DND-41 (cell line): ENCODE data around the gene FAU.

Source experiments
- ATAC-seq: fragments of 200-7000 bp; cut with Tn5 transposase; 3 replicates; pipeline ENCODE4 v1.9.1; 2021; ENCODE audit warnings: low read depth; ENCODE audit not compliant: insufficient read depth
- DNase-seq: peaks from one replicate; pipeline ENCODE4 v3.0.0-alpha.2; 2020
- H2AFZ ChIP-seq: 2 replicates; pipeline ENCODE4 v1.6.0; 2012; ENCODE audit warnings: low read depth, low read length
- H3K27ac ChIP-seq: 2 replicates; pipeline ENCODE4 v1.5.1; 2012; ENCODE audit warnings: low read length, inconsistent platforms
- H3K27me3 ChIP-seq: fragments of 200-600 bp; sonication (generic); 2 replicates; pipeline ENCODE4 v1.6.0; 2012; ENCODE audit warnings: low read length, mild to moderate bottlenecking, inconsistent platforms; ENCODE audit not compliant: insufficient read depth, poor library complexity
- H3K36me3 ChIP-seq: 2 replicates; pipeline ENCODE4 v1.5.1; 2012; ENCODE audit warnings: low read length, inconsistent platforms; ENCODE audit not compliant: insufficient read depth
- H3K4me1 ChIP-seq: 2 replicates; pipeline ENCODE4 v1.5.1; 2012; ENCODE audit warnings: mild to moderate bottlenecking, low read length; ENCODE audit not compliant: insufficient read depth
- H3K4me2 ChIP-seq: 2 replicates; pipeline ENCODE4 v1.6.0; 2012; ENCODE audit warnings: mild to moderate bottlenecking, moderate library complexity, low read length, inconsistent platforms; ENCODE audit not compliant: insufficient read depth
- H3K4me3 ChIP-seq, 2 experiments: fragments of 200-600 bp in 1 of 2; shearing (Covaris generic) in 1 of 2; 2 replicates each; pipeline ENCODE4 v1.5.1; 2012 to 2016; ENCODE audit warnings: inconsistent platforms in 2 of 2, low read length in 2 of 2, mild to moderate bottlenecking in 2 of 2, low read depth in 1 of 2, moderate library complexity in 1 of 2
- H3K79me2 ChIP-seq: 2 replicates; pipeline ENCODE4 v1.6.0; 2012; ENCODE audit warnings: low read length, inconsistent platforms; ENCODE audit not compliant: insufficient read depth
- H3K9ac ChIP-seq: 2 replicates; pipeline ENCODE4 v1.6.0; 2012; ENCODE audit warnings: low read depth, mild to moderate bottlenecking, inconsistent platforms, low read length, moderate library complexity
- H3K9me3 ChIP-seq: 2 replicates; pipeline ENCODE4 v1.5.1; 2012; ENCODE audit warnings: low read length, moderate library complexity, mild to moderate bottlenecking, inconsistent platforms; ENCODE audit not compliant: insufficient read depth, severe bottlenecking
- H4K20me1 ChIP-seq: 2 replicates; pipeline ENCODE4 v1.6.0; 2012; ENCODE audit warnings: low read length; ENCODE audit not compliant: insufficient read depth
- EZH2 ChIP-seq: IDR thresholded peaks from 3 replicates; pipeline ENCODE4 v1.6.1; 2012; ENCODE audit warnings: borderline replicate concordance, low read depth, mild to moderate bottlenecking, moderate library complexity, low read length, inconsistent platforms; ENCODE audit not compliant: severe bottlenecking
- TF ChIP-seq, protein P1 (sequence below): IDR thresholded peaks from 2 replicates; pipeline ENCODE4 v1.5.1; 2012; ENCODE audit warnings: borderline replicate concordance, low read length, moderate library complexity, mild to moderate bottlenecking; ENCODE audit not compliant: poor library complexity, severe bottlenecking; ENCODE audit errors: extremely low read depth

The FAU gene

DNA sequence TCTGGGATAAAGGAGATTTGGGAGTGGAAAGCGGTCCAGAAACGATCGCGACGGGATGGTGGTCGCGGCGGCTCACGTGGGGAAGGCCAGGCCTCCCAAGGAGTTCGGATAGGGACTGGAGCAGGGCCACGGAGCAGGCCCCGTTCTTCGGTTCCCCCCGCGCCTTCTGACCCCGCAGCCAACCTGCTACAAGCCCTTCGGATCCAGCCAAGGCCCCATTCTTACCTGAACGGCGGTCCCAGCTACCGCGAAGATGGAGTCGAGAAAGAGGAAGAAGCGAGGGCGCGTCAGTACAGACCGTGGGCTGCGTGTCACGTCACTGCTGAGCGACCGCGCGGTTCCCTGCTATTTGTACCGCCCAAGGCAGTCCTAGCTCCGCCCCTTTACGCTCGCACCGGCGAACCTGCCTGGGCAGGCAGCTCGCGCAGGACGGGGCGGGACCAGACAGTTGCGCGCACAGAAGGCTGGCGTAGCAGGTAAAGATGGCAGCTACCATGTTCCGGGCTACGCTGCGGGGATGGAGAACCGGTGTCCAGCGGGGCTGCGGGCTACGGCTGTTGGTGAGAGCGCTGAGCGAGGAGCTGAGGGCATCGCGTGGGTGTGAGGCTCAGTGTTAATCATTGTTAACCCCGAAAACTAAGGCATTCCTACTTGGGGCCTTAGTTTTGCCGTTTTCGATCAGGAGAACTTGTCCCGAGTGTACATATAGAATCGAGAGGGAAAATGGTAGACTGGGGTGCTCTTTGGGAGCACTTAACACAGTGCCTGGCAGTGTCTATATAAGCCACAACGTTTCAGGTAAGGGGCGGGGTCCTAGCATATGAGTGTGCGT lies at the start of gene FAU, which contains the start of gene MRPL49:
Gene FAU, minus strand, starts transcription at position 270 of the 832 bp plus-strand sequence. CDS start 321 bp downstream, outside the sequence.
Gene MRPL49, plus strand, starts transcription at position 457 of the 832 bp plus-strand sequence. Its CDS starts 26 bp downstream, at position 483.
- Histone ChIP-seq H3K27me3 (no peaks in the 10 kb centered on the region), H2AFZ (peak within 1 kb of the TSS; percentile 91), H3K79me2 (peaks cover 53% of the 10 kb centered on the region), H4K20me1 (peaks cover 18% of the 10 kb centered on the region; the same call in 1 of the 2 replicates), H3K36me3 (peaks cover 68% of the 10 kb centered on the region), H3K4me1 (peaks cover 42% of the 10 kb centered on the region), H3K4me3 (peak within 1 kb of the TSS; percentile 90 to 92), H3K27ac (peak within 1 kb of the TSS; percentile 85), H3K4me2 (peak within 1 kb of the TSS; percentile 90), H3K9me3 (no peaks in the 10 kb centered on the region), H3K9ac (peak within 1 kb of the TSS; percentile 86)
- TF ChIP-seq EZH2, result no peak
- TF ChIP-seq, protein P1, sequence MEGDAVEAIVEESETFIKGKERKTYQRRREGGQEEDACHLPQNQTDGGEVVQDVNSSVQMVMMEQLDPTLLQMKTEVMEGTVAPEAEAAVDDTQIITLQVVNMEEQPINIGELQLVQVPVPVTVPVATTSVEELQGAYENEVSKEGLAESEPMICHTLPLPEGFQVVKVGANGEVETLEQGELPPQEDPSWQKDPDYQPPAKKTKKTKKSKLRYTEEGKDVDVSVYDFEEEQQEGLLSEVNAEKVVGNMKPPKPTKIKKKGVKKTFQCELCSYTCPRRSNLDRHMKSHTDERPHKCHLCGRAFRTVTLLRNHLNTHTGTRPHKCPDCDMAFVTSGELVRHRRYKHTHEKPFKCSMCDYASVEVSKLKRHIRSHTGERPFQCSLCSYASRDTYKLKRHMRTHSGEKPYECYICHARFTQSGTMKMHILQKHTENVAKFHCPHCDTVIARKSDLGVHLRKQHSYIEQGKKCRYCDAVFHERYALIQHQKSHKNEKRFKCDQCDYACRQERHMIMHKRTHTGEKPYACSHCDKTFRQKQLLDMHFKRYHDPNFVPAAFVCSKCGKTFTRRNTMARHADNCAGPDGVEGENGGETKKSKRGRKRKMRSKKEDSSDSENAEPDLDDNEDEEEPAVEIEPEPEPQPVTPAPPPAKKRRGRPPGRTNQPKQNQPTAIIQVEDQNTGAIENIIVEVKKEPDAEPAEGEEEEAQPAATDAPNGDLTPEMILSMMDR, result no peak
- DNase-seq (peak; percentile 99), ATAC-seq (peak; percentile 82)

DNA sequence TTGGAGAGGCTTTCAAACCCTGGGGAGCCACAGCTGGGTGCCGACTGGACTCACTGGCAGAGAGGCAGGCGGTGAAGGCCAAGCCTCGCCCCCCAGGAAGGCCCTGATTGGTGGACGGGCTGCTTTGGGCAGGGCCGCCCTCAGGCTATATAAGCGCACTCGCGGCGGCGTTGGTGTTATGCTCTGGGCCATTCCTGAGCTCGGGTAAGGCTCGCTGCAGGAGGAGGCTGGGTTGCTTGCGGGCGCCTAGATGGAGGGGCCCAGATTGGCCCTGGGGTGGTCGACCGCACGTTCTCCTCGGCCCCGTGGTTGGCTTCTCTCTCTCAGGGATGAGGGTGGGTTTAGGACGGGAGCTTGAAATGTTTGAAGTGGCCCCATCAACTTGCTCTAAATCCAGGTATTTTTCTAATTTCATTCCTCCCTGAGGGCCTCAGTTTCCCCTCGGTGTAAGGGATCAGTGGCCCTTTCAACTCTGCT lies 48.2 kb upstream of the FAU start, which contains the start of gene SPDYC:
Gene SPDYC, plus strand, starts transcription at position 176 of the 477 bp plus-strand sequence. CDS start 1,125 bp downstream, outside the sequence.
- Histone ChIP-seq H4K20me1 (no peaks in the 10 kb centered on the region), H2AFZ (peak within 1 kb of the TSS; percentile 23), H3K4me2 (no peak within 1 kb of the TSS), H3K36me3 (no peaks in the 10 kb centered on the region), H3K4me1 (no peaks in the 10 kb centered on the region), H3K27ac (no peak within 1 kb of the TSS), H3K9ac (no peak within 1 kb of the TSS), H3K4me3 (no peak within 1 kb of the TSS), H3K79me2 (no peaks in the 10 kb centered on the region), H3K27me3 (no peaks in the 10 kb centered on the region), H3K9me3 (no peaks in the 10 kb centered on the region)
- ATAC-seq (no peak), DNase-seq (no peak)
- TF ChIP-seq, protein P1, result no peak
- no peak for TF ChIP-seq EZH2

DNA sequence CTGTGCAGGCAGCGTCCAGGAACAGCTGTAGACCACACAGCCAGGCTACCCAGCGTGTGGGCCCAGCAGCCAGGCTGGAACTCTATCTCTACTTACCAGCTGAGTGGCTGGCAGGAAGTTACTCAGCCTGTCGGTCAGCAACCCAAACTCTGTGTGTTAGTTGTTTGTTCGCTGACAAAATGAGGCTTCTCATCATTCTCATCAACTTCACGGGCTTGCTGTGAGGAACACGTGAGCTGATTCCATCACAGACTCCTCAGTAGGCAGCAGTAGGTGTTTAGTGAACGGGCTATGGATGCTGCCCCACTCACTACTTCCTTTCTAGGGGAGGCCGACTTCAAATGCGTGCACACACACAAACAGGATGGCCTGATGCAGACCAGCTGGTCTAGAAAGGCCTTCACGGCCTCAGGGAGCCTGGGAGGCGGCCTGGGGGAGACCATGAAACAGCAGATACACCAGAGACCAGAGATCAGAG lies 47.3 kb upstream of the FAU start:
- Histone ChIP-seq H3K27ac (no peak overlapping the region), H3K4me1 (no peaks in the 10 kb centered on the region), H3K79me2 (no peaks in the 10 kb centered on the region), H3K36me3 (no peaks in the 10 kb centered on the region), H4K20me1 (no peaks in the 10 kb centered on the region), H2AFZ (peak overlapping the region; percentile 23), H3K9me3 (no peaks in the 10 kb centered on the region), H3K4me2 (no peak overlapping the region), H3K27me3 (no peaks in the 10 kb centered on the region), H3K4me3 (no peak overlapping the region), H3K9ac (no peak overlapping the region)
- DNase-seq, result no peak
- ATAC-seq, result no peak
- TF ChIP-seq EZH2, result no peak
- TF ChIP-seq, protein P1, result no peak
